ENCODE results near the gene C20orf204.

- no peak for TF ChIP-seq EZH2 (optimal IDR thresholded peaks at IDR 0.05; ENCODE audit: low read depth, low read length)
- TF ChIP-seq CTCF (IDR thresholded peaks at IDR 0.05; ENCODE audit: low read length), result no peak
- no peak for TF ChIP-seq EZH2phosphoT487 (IDR thresholded peaks at IDR 0.05; ENCODE audit: low read length)
These were observed 5.7 kb downstream of the C20orf204 start for GRCh38 chr20:64041781-64042053.

Measured in MM.1S (cell line).